GM12878 (cell line): ENCODE results near the gene C6orf120. TPM values are rescaled to one million over a fixed set of nuclear protein-coding genes. Genes with fewer than 3 reads are reported as not detected.

Experiments
- ATAC-seq: fragments of 200-7000 bp; cut with Tn5 transposase; 3 replicates; pipeline ENCODE4 v1.9.1; 2020; ENCODE audit warnings: mild to moderate bottlenecking, moderate library complexity
- BruUV-seq: library from RNA; stranded (reverse); fragments of 400-500 nt; replicated peaks from 2 replicates; lab custom pipeline; 2021; lab: Mats Ljungman, UMichigan
- CTCF ChIA-PET: fragments of 300-600 bp; sonication (Branson Sonifier 250); formaldehyde crosslinking; extraction: SDS; loops from one replicate; lab custom pipeline; 2021; ENCODE audit warnings: inconsistent platforms; lab: Yijun Ruan, JAX
- POLR2A ChIA-PET: fragments of 350-600 bp; formaldehyde crosslinking; extraction: SDS; loops from one replicate; lab custom pipeline; 2021; ENCODE audit warnings: inconsistent platforms; lab: Charles Lee
- RAD21 ChIA-PET: fragments of 300-600 bp; sonication (Branson Sonifier 250); formaldehyde crosslinking; loops from one replicate; lab custom pipeline; 2023; ENCODE audit warnings: antibody characterized with exemption; ENCODE audit not compliant: unreplicated experiment; lab: Charles Lee
- SMC1A ChIA-PET: fragments of 300-600 bp; sonication (Branson Sonifier 250); formaldehyde crosslinking; loops from one replicate; lab custom pipeline; 2023; ENCODE audit not compliant: unreplicated experiment, uncharacterized antibody; lab: Charles Lee
- DNase-seq: peaks from one replicate; pipeline ENCODE4 v3.0.0-alpha.2; 2011; ENCODE audit warnings: low read depth, low spot score
- FAIRE-seq: peaks from 3 replicates; lab custom pipeline; 2011; peaks lifted over from hg19 to GRCh38; lab: Jason Lieb, UNC
- H2AFZ ChIP-seq: 2 replicates; pipeline ENCODE4 v1.6.0; 2011; ENCODE audit warnings: low read depth, low read length, control low read depth; ENCODE audit not compliant: control insufficient read depth
- H3K27ac ChIP-seq: 2 replicates; pipeline ENCODE4 v1.5.1; 2011; ENCODE audit warnings: control low read depth; ENCODE audit not compliant: control insufficient read depth, insufficient read depth
- H3K27me3 ChIP-seq, 2 experiments: replicated peaks in 1 of 2; 2 replicates each; pipeline versions ENCODE4 v1.6.0 to v1.6.1; 2011; ENCODE audit warnings: low read length in 1 of 2; ENCODE audit not compliant: control insufficient read depth in 2 of 2, insufficient read depth in 2 of 2
- H3K36me3 ChIP-seq, 2 experiments: 2 replicates each; pipeline ENCODE4 v1.5.1; 2011; ENCODE audit warnings: low read length in 1 of 2; ENCODE audit not compliant: control insufficient read depth in 2 of 2, insufficient read depth in 2 of 2
- H3K4me1 ChIP-seq: 2 replicates; pipeline ENCODE4 v1.6.1; 2011; ENCODE audit warnings: mild to moderate bottlenecking, low read length, moderate library complexity, mixed read lengths; ENCODE audit not compliant: control insufficient read depth, insufficient read depth
- H3K4me2 ChIP-seq: 2 replicates; pipeline ENCODE4 v1.6.0; 2011; ENCODE audit warnings: control low read depth; ENCODE audit not compliant: control insufficient read depth, insufficient read depth
- H3K4me3 ChIP-seq: fragments of 200-600 bp; sonication (generic); 2 replicates; pipeline ENCODE4 v1.5.1; 2016
- H3K79me2 ChIP-seq: 2 replicates; pipeline ENCODE4 v1.6.0; 2011; ENCODE audit warnings: low read length; ENCODE audit not compliant: control insufficient read depth, insufficient read depth
- H3K9ac ChIP-seq: 2 replicates; pipeline ENCODE4 v1.8.0; 2011; ENCODE audit warnings: low read length, control low read depth, mixed read lengths; ENCODE audit not compliant: control insufficient read depth, insufficient read depth
- H3K9me3 ChIP-seq: replicated peaks from 3 replicates; pipeline ENCODE4 v1.5.1; 2011; ENCODE audit warnings: mild to moderate bottlenecking, low read length; ENCODE audit not compliant: control insufficient read depth, insufficient read depth
- H4K20me1 ChIP-seq: 2 replicates; pipeline ENCODE4 v1.6.0; 2011; ENCODE audit not compliant: control insufficient read depth, insufficient read depth
- WRNIP1 ChIP-seq: IDR thresholded peaks from 2 replicates; pipeline ENCODE4 v1.6.1; 2011; ENCODE audit warnings: low read depth, low read length, improper control_type of control experiment, borderline replicate concordance
- ZBTB33 ChIP-seq: fragments of 450-650 bp; IDR thresholded peaks from 2 replicates; pipeline ENCODE4 v1.6.1; 2017; ENCODE audit warnings: mild to moderate bottlenecking
- WGBS: methylation state at CpG from one replicate; pipeline ENCODE4 v1.1.6; 2016; ENCODE audit warnings: low lambda C conversion rate; ENCODE audit not compliant: insufficient replicate concordance, insufficient coverage; ENCODE audit errors: missing lambda C conversion rate; 5-methylcytosine and 5-hydroxymethylcytosine counted together
- in situ Hi-C: fragments of 300-500 bp; cut with MboI; formaldehyde crosslinking; loops from 9 replicates; pipeline ENCODE4 v1.14.3; 2018; ENCODE audit warnings: mixed read lengths
- intact Hi-C: fragments of 100-400 bp; cut with micrococcal nuclease; formaldehyde crosslinking; loops from one replicate; pipeline ENCODE4 v1.14.2; 2022; ENCODE audit not compliant: unreplicated experiment
- polyA plus RNA-seq, 11 experiments: library from polyadenylated mRNA; depleted of rRNA in 4 of 11; unstranded in 6 of 11; stranded (reverse) in 5 of 11; fragments of >200 nt; fragmentation: Nextera tagmentation in 4 of 11; fragmentation: Illumina TruSeq in 1 of 11; extraction: Ambion mirVana in 4 of 11; extraction: Trizol in 1 of 11; gene quantifications; 1 replicate in 1 of 11; 2 replicates in 10 of 11; pipeline versions ENCODE4 v1.2.1 to v1.2.3, GENCODE V29; 2011 to 2016; ENCODE audit warnings: inconsistent platforms in 2 of 11, missing spikeins in 2 of 11, low read depth in 1 of 11
- total RNA-seq, 4 experiments: library from RNA; depleted of rRNA in 3 of 4; stranded (reverse); fragments of >200 nt in 3 of 4; fragmentation: Illumina TruSeq in 1 of 4; extraction: Trizol in 1 of 4; gene quantifications; 2 replicates each; pipeline versions ENCODE4 v1.2.1 to v1.2.3, GENCODE V29; 2013 to 2021
- TF ChIP-seq, protein P1 (sequence below), 3 experiments: IDR thresholded peaks in 2 of 3; conservative IDR thresholded peaks in 1 of 3; 2 replicates each; pipeline ENCODE4 v1.5.1; 2011; ENCODE audit warnings: low read depth in 3 of 3, low read length in 3 of 3, mild to moderate bottlenecking in 3 of 3, control low read depth in 2 of 3, moderate library complexity in 2 of 3, inconsistent platforms in 1 of 3, mixed read lengths in 1 of 3; ENCODE audit not compliant: control insufficient read depth in 2 of 3, insufficient read depth in 1 of 3; ENCODE audit errors: extremely low read depth in 1 of 3

Gene C6orf120
- total and polyA plus RNA-seq, 10 of the 15 experiments (the other 5 are each of a cell fraction or from before 2014, with no cell fraction given): 3.6 to 23.9 (median 18.2) TPM

DNA sequence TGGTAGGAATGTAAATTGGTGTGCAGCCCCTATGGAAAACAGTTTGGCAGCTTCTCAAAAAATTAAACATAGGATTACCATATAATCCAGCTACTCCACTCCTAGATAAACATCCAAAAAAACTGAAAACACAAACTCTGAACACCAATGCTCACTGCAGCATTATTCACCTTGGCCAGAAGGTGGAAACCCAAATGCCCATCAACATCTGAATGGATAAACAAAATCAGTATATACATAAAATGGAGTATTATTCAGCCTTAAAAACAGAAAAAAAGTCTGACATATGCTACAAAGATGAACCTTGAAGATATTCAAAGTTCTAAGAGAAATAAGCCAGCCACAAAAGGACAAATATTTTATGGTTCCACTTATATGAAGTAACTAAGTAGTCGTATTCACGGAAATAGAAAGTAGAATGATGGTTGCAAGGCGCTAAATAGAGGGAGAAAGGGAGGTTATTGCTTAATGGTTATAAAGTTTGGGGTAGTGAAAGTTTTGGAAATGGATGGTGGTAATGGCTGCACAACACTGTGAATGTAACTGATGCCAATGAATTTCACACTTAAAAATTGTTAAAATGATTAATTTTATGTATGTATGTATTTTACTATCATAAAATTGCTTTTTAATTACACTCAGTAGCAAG is 18.4 kb downstream of the C6orf120 start:
- Histone ChIP-seq H3K4me3 (no peak overlapping the region), H3K79me2 (peaks cover 40% of the 10 kb centered on the region), H3K27me3 (no peaks in the 10 kb centered on the region), H3K4me1 (peaks cover 5% of the 10 kb centered on the region), H2AFZ (no peak overlapping the region), H4K20me1 (no peaks in the 10 kb centered on the region), H3K9me3 (no peaks in the 10 kb centered on the region), H3K4me2 (0 out of 2 replicates have a peak overlapping the region, but pooled peaks have one; percentile 9), H3K9ac (no peak overlapping the region), H3K27ac (no peak overlapping the region), H3K36me3 (no peaks in the 10 kb centered on the region; a peak in 2 of 4 replicates)
- in situ Hi-C loops: no loop called here
- intact Hi-C loops: loop anchor here (10.0 kb wide), 1 partner anchor 584 kb away; the partner anchor contains the start of gene FAM120B
- FAIRE-seq: no peak
- WGBS: 95% methylated on average over 3 of the region's 3 CpGs
- ChIA-PET RAD21 (interaction anchor here (1.8 kb wide), 1 partner anchor 19 kb away, joined by 6 read pairs; the partner anchor contains the start of genes C6orf120 and WDR27), SMC1A (interaction anchor here (2.3 to 6.3 kb wide), 3 partner anchors 12 to 16 kb away, joined by 8 to 39 read pairs (median 14); partner anchors contain the start of genes C6orf120 and WDR27), CTCF (interaction anchor here (0.6 to 2.3 kb wide), 7 partner anchors 11 to 284 kb away, joined by 3 to 13 read pairs (median 3); partner anchors contain the start of genes C6orf120 and WDR27), POLR2A (interaction anchor here (2.0 kb wide), 1 partner anchor 18 kb away, joined by 10 read pairs; the partner anchor contains the start of genes C6orf120 and WDR27)
- TF ChIP-seq WRNIP1 (no peak), ZBTB33 (peak; percentile 77; the same call in 1 of the 2 replicates)
- TF ChIP-seq, protein P1, sequence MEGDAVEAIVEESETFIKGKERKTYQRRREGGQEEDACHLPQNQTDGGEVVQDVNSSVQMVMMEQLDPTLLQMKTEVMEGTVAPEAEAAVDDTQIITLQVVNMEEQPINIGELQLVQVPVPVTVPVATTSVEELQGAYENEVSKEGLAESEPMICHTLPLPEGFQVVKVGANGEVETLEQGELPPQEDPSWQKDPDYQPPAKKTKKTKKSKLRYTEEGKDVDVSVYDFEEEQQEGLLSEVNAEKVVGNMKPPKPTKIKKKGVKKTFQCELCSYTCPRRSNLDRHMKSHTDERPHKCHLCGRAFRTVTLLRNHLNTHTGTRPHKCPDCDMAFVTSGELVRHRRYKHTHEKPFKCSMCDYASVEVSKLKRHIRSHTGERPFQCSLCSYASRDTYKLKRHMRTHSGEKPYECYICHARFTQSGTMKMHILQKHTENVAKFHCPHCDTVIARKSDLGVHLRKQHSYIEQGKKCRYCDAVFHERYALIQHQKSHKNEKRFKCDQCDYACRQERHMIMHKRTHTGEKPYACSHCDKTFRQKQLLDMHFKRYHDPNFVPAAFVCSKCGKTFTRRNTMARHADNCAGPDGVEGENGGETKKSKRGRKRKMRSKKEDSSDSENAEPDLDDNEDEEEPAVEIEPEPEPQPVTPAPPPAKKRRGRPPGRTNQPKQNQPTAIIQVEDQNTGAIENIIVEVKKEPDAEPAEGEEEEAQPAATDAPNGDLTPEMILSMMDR (IDR thresholded peaks at IDR 0.05 in 2 of 3, conservative IDR thresholded peaks at IDR 0.05 in 1 of 3; ENCODE audit: control insufficient read depth in 2 of 3, extremely low read depth in 1 of 3, insufficient read depth in 1 of 3, low read depth in 3 of 3, low read length in 3 of 3): peak in 2 of 3 experiments; percentile 12 to 23; a peak in 1 of 6 replicates
- ATAC-seq: no peak
- no peak for DNase-seq
- BruUV-seq: no TSS peak
